ENCODE measurements around the gene RASAL2.

RASAL2 gene

GRCh38 chr1:178094739-178095645 is 1.1 kb downstream of the RASAL2 start:
- H3K36me3 ChIP-seq (ENCODE audit: insufficient read depth, low read length), result no peaks in the 10 kb centered on the region
- H3K4me3 ChIP-seq (ENCODE audit: low read depth, low read length), result peak overlapping the region; percentile 96
- H3K27ac ChIP-seq (ENCODE audit: low read depth, low read length), result peak overlapping the region; percentile 61
- H3K79me2 ChIP-seq (ENCODE audit: control insufficient read depth, insufficient read depth, low read length, unreplicated experiment), result peaks cover 67% of the 10 kb centered on the region
- H3K27me3 ChIP-seq (ENCODE audit: insufficient read depth, low read length), result no peaks in the 10 kb centered on the region
- peaks cover 39% of the 10 kb centered on the region for H3K4me1 ChIP-seq (ENCODE audit: control insufficient read depth, insufficient read depth, low read length, unreplicated experiment)
- peak overlapping the region; percentile 4 for H2AFZ ChIP-seq (ENCODE audit: low read length, unreplicated experiment)

DNA sequence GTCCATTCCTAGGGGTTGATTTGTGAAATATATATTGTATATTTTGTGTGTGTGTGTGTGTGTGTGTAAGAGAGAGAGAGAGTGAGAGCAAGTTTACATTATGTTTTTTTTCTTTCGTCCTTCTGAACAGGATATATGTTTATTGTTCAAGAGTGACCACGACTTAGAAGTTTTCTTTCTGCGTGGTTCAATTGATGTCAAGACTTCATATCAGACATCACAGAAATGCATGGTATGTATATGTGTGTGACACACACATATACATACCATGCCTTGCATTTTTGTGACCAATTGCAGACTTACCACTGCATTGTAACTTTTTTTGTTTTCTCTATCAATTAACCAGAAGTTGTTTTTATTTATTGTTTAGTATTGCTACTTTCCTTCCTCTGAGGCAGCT is 2.5 kb downstream of the RASAL2 start:
- H3K27ac ChIP-seq (ENCODE audit: low read depth, low read length), result peak overlapping the region; percentile 61

GRCh38 chr1:178098262-178098661 is 4.4 kb downstream of the RASAL2 start:
- no peaks in the 10 kb centered on the region for H3K27me3 ChIP-seq (ENCODE audit: insufficient read depth, low read length)
- H3K27ac ChIP-seq (ENCODE audit: low read depth, low read length), result no peak overlapping the region
- H2AFZ ChIP-seq (ENCODE audit: low read length, unreplicated experiment), result no peak overlapping the region
- H3K4me3 ChIP-seq (ENCODE audit: low read depth, low read length), result peak overlapping the region; percentile 96
- peaks cover 88% of the 10 kb centered on the region for H3K79me2 ChIP-seq (ENCODE audit: control insufficient read depth, insufficient read depth, low read length, unreplicated experiment)
- H3K36me3 ChIP-seq (ENCODE audit: insufficient read depth, low read length), result no peaks in the 10 kb centered on the region
- peaks cover 53% of the 10 kb centered on the region for H3K4me1 ChIP-seq (ENCODE audit: control insufficient read depth, insufficient read depth, low read length, unreplicated experiment)

More for the DNA sequence above, 2.5 kb downstream of the RASAL2 start:
- Histone ChIP-seq H3K36me3 (ENCODE audit: insufficient read depth, low read length) (no peaks in the 10 kb centered on the region), H3K4me1 (ENCODE audit: control insufficient read depth, insufficient read depth, low read length, unreplicated experiment) (peaks cover 51% of the 10 kb centered on the region), H2AFZ (ENCODE audit: low read length, unreplicated experiment) (no peak overlapping the region), H3K79me2 (ENCODE audit: control insufficient read depth, insufficient read depth, low read length, unreplicated experiment) (peaks cover 79% of the 10 kb centered on the region), H3K4me3 (ENCODE audit: low read depth, low read length) (peak overlapping the region; percentile 96), H3K27me3 (ENCODE audit: insufficient read depth, low read length) (no peaks in the 10 kb centered on the region)

- Histone ChIP-seq H3K27ac (ENCODE audit: low read depth, low read length) (peak overlapping the region; percentile 60), H3K4me1 (ENCODE audit: control insufficient read depth, insufficient read depth, low read length, unreplicated experiment) (peaks cover 52% of the 10 kb centered on the region), H3K79me2 (ENCODE audit: control insufficient read depth, insufficient read depth, low read length, unreplicated experiment) (peaks cover 88% of the 10 kb centered on the region), H3K4me3 (ENCODE audit: low read depth, low read length) (peak overlapping the region; percentile 15; the same call in 1 of the 2 replicates), H2AFZ (ENCODE audit: low read length, unreplicated experiment) (no peak overlapping the region), H3K27me3 (ENCODE audit: insufficient read depth, low read length) (no peaks in the 10 kb centered on the region), H3K36me3 (ENCODE audit: insufficient read depth, low read length) (no peaks in the 10 kb centered on the region)
Observed at GRCh38 chr1:178101266-178101630, 7.3 kb downstream of the RASAL2 start.

- H3K4me3 ChIP-seq (ENCODE audit: low read depth, low read length), result peak overlapping the region; percentile 15; the same call in 1 of the 2 replicates
- peaks cover 48% of the 10 kb centered on the region for H3K4me1 ChIP-seq (ENCODE audit: control insufficient read depth, insufficient read depth, low read length, unreplicated experiment)
- H2AFZ ChIP-seq (ENCODE audit: low read length, unreplicated experiment), result peak overlapping the region; percentile 36
- H3K27ac ChIP-seq (ENCODE audit: low read depth, low read length), result peak overlapping the region; percentile 60
- H3K27me3 ChIP-seq (ENCODE audit: insufficient read depth, low read length), result no peaks in the 10 kb centered on the region
- H3K79me2 ChIP-seq (ENCODE audit: control insufficient read depth, insufficient read depth, low read length, unreplicated experiment), result peaks cover 88% of the 10 kb centered on the region
- H3K36me3 ChIP-seq (ENCODE audit: insufficient read depth, low read length), result no peaks in the 10 kb centered on the region
Observed at GRCh38 chr1:178101654-178102053, 7.8 kb downstream of the RASAL2 start.

- Histone ChIP-seq H3K79me2 (ENCODE audit: control insufficient read depth, insufficient read depth, low read length, unreplicated experiment) (peaks cover 88% of the 10 kb centered on the region), H2AFZ (ENCODE audit: low read length, unreplicated experiment) (no peak overlapping the region), H3K4me1 (ENCODE audit: control insufficient read depth, insufficient read depth, low read length, unreplicated experiment) (peaks cover 44% of the 10 kb centered on the region), H3K27ac (ENCODE audit: low read depth, low read length) (peak overlapping the region; percentile 60), H3K4me3 (ENCODE audit: low read depth, low read length) (no peak overlapping the region), H3K36me3 (ENCODE audit: insufficient read depth, low read length) (no peaks in the 10 kb centered on the region), H3K27me3 (ENCODE audit: insufficient read depth, low read length) (no peaks in the 10 kb centered on the region)
Observed at GRCh38 chr1:178102218-178102617, 8.3 kb downstream of the RASAL2 start.

DNA sequence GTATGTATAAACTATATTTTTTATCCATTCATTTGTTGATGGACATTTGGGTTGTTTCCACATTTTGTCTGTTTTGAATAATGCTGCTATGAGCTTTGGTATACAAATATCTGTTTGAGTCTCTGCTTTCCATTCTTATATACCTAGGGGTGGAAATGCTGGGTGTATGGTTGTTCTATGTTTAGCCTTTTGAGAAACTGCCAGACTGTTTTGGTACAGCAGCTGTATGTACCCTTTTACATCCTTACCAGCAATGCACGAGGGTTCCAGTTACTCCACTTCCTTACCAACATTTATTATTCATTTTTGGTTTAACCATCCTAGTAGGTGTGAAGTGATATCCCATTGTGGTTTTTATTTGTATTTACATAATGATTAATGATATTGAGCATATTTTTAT is 13.9 kb downstream of the RASAL2 start:
- Histone ChIP-seq H3K4me1 (ENCODE audit: control insufficient read depth, insufficient read depth, low read length, unreplicated experiment) (peaks cover 29% of the 10 kb centered on the region), H3K27ac (ENCODE audit: low read depth, low read length) (no peak overlapping the region), H2AFZ (ENCODE audit: low read length, unreplicated experiment) (no peak overlapping the region), H3K4me3 (ENCODE audit: low read depth, low read length) (no peak overlapping the region), H3K27me3 (ENCODE audit: insufficient read depth, low read length) (no peaks in the 10 kb centered on the region), H3K79me2 (ENCODE audit: control insufficient read depth, insufficient read depth, low read length, unreplicated experiment) (peaks cover 84% of the 10 kb centered on the region), H3K36me3 (ENCODE audit: insufficient read depth, low read length) (no peaks in the 10 kb centered on the region)

GRCh38 chr1:178109348-178110143 is 15.6 kb downstream of the RASAL2 start:
- no peaks in the 10 kb centered on the region for H3K27me3 ChIP-seq (ENCODE audit: insufficient read depth, low read length)
- H2AFZ ChIP-seq (ENCODE audit: low read length, unreplicated experiment), result no peak overlapping the region
- H3K36me3 ChIP-seq (ENCODE audit: insufficient read depth, low read length), result no peaks in the 10 kb centered on the region
- peaks cover 83% of the 10 kb centered on the region for H3K79me2 ChIP-seq (ENCODE audit: control insufficient read depth, insufficient read depth, low read length, unreplicated experiment)
- peaks cover 25% of the 10 kb centered on the region for H3K4me1 ChIP-seq (ENCODE audit: control insufficient read depth, insufficient read depth, low read length, unreplicated experiment)
- H3K4me3 ChIP-seq (ENCODE audit: low read depth, low read length), result no peak overlapping the region
- H3K27ac ChIP-seq (ENCODE audit: low read depth, low read length), result peak overlapping the region; percentile 62

GRCh38 chr1:178115260-178115659 is 21.4 kb downstream of the RASAL2 start:
- Histone ChIP-seq H3K4me3 (ENCODE audit: low read depth, low read length) (no peak overlapping the region), H2AFZ (ENCODE audit: low read length, unreplicated experiment) (no peak overlapping the region), H3K27me3 (ENCODE audit: insufficient read depth, low read length) (no peaks in the 10 kb centered on the region), H3K27ac (ENCODE audit: low read depth, low read length) (no peak overlapping the region), H3K36me3 (ENCODE audit: insufficient read depth, low read length) (no peaks in the 10 kb centered on the region), H3K4me1 (ENCODE audit: control insufficient read depth, insufficient read depth, low read length, unreplicated experiment) (no peaks in the 10 kb centered on the region), H3K79me2 (ENCODE audit: control insufficient read depth, insufficient read depth, low read length, unreplicated experiment) (peaks cover 79% of the 10 kb centered on the region)

DNA sequence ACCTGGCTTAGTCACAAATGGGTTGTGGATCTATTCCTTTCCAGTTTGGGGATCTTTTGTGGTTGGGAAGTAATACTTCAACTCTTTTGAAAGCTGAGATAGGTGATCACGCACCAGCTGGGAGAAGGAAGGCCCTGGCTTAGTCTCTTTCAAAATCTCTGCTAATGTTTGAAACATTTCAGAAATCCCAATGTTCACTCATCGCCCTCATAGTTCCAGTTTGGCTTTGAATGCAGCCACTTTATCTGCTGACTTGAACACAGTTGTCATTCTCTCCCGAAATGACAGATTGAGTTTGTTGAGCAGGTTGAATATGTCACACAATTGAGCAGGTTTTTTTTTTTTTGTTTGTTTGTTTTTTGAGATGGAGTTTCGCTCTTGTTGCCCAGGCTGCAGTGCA is 24.6 kb downstream of the RASAL2 start:
- no peaks in the 10 kb centered on the region for H3K27me3 ChIP-seq (ENCODE audit: insufficient read depth, low read length)
- H3K79me2 ChIP-seq (ENCODE audit: control insufficient read depth, insufficient read depth, low read length, unreplicated experiment), result peaks cover 81% of the 10 kb centered on the region

More for the DNA sequence above, 24.6 kb downstream of the RASAL2 start:
- Histone ChIP-seq H3K27ac (ENCODE audit: low read depth, low read length) (no peak overlapping the region), H3K4me1 (ENCODE audit: control insufficient read depth, insufficient read depth, low read length, unreplicated experiment) (peaks cover 14% of the 10 kb centered on the region), H3K4me3 (ENCODE audit: low read depth, low read length) (no peak overlapping the region), H2AFZ (ENCODE audit: low read length, unreplicated experiment) (no peak overlapping the region), H3K36me3 (ENCODE audit: insufficient read depth, low read length) (no peaks in the 10 kb centered on the region)

All from ACC112 (cell line).